H9 (cell line): ENCODE results near the gene KIAA1328. TPM values are rescaled to one million over a fixed set of nuclear protein-coding genes. Genes with fewer than 3 reads are reported as not detected.

Experiments used
- DNase-seq: peaks from one replicate; pipeline ENCODE4 v3.0.0-alpha.2; 2017
- H2AFZ ChIP-seq: one replicate; pipeline ENCODE4 v1.6.1; 2013; ENCODE audit warnings: mild to moderate bottlenecking, low read length, control low read depth, moderate library complexity
- H2AK5ac ChIP-seq: 2 replicates; pipeline ENCODE4 v1.6.1; 2013; ENCODE audit warnings: low read length, control low read depth, mixed read lengths; ENCODE audit not compliant: insufficient read length
- H2BK120ac ChIP-seq: one replicate; pipeline ENCODE4 v1.6.1; 2013; ENCODE audit warnings: low read depth, mild to moderate bottlenecking, low read length, control low read depth, inconsistent platforms; ENCODE audit not compliant: poor library complexity, severe bottlenecking
- H2BK12ac ChIP-seq: 2 replicates; pipeline ENCODE4 v1.6.1; 2013; ENCODE audit warnings: low read length, control low read depth, mixed read lengths, low read depth; ENCODE audit not compliant: insufficient read length
- H2BK15ac ChIP-seq: 2 replicates; pipeline ENCODE4 v1.6.1; 2013; ENCODE audit warnings: low read depth, low read length, control low read depth
- H2BK20ac ChIP-seq: one replicate; pipeline ENCODE4 v1.6.1; 2013; ENCODE audit warnings: low read depth, mild to moderate bottlenecking, low read length, control low read depth, inconsistent platforms; ENCODE audit not compliant: poor library complexity, severe bottlenecking
- H2BK5ac ChIP-seq: 2 replicates; pipeline ENCODE4 v1.6.1; 2013; ENCODE audit warnings: low read length, control low read depth, mixed read lengths; ENCODE audit not compliant: insufficient read length
- H3K14ac ChIP-seq: 2 replicates; pipeline ENCODE4 v1.6.1; 2013; ENCODE audit warnings: low read length, control low read depth; ENCODE audit not compliant: insufficient read depth
- H3K18ac ChIP-seq: 2 replicates; pipeline ENCODE4 v1.6.1; 2013; ENCODE audit warnings: low read depth, mild to moderate bottlenecking, mixed read lengths, low read length, control low read depth; ENCODE audit not compliant: insufficient read length
- H3K23ac ChIP-seq: 2 replicates; pipeline ENCODE4 v1.6.1; 2013; ENCODE audit warnings: low read length, control low read depth, mixed read lengths, low read depth; ENCODE audit not compliant: insufficient read length
- H3K23me2 ChIP-seq: 2 replicates; pipeline ENCODE4 v1.6.1; 2013; ENCODE audit warnings: low read depth, mild to moderate bottlenecking, mixed read lengths, low read length, control low read depth; ENCODE audit not compliant: insufficient read length, poor library complexity, severe bottlenecking
- H3K27ac ChIP-seq: 2 replicates; pipeline ENCODE4 v1.5.1; 2013; ENCODE audit warnings: low read length, control low read depth, mixed read lengths, low read depth; ENCODE audit not compliant: insufficient read length
- H3K27me3 ChIP-seq: 2 replicates; pipeline ENCODE4 v1.6.1; 2013; ENCODE audit warnings: low read length, control low read depth, inconsistent platforms; ENCODE audit not compliant: insufficient read depth
- H3K4ac ChIP-seq: 2 replicates; pipeline ENCODE4 v1.6.1; 2013; ENCODE audit warnings: low read depth, mild to moderate bottlenecking, control low read depth, inconsistent platforms, low read length, moderate library complexity
- H3K4me1 ChIP-seq: 2 replicates; pipeline ENCODE4 v1.6.1; 2013; ENCODE audit warnings: low read length, control low read depth, inconsistent platforms; ENCODE audit not compliant: insufficient read depth
- H3K4me2 ChIP-seq: 2 replicates; pipeline ENCODE4 v1.6.1; 2013; ENCODE audit warnings: low read length, control low read depth, mixed read lengths; ENCODE audit not compliant: insufficient read length, insufficient read depth
- H3K56ac ChIP-seq: 2 replicates; pipeline ENCODE4 v1.6.1; 2013; ENCODE audit warnings: low read depth, mild to moderate bottlenecking, mixed read lengths, low read length, control low read depth; ENCODE audit not compliant: insufficient read length
- H3K79me1 ChIP-seq: 2 replicates; pipeline ENCODE4 v1.6.1; 2013; ENCODE audit warnings: low read depth, mild to moderate bottlenecking, moderate library complexity, low read length, control low read depth, inconsistent platforms; ENCODE audit not compliant: insufficient read depth, poor library complexity, severe bottlenecking
- H3K79me2 ChIP-seq: 2 replicates; pipeline ENCODE4 v1.6.1; 2013; ENCODE audit warnings: low read length, control low read depth, inconsistent platforms; ENCODE audit not compliant: insufficient read depth
- H3K9ac ChIP-seq: 2 replicates; pipeline ENCODE4 v1.6.1; 2013; ENCODE audit warnings: low read length, control low read depth, mixed read lengths; ENCODE audit not compliant: insufficient read length; ENCODE audit errors: extremely low read depth
- H3K9me3 ChIP-seq: one replicate; pipeline ENCODE4 v1.6.1; 2013; ENCODE audit warnings: low read depth, low read length, inconsistent platforms; ENCODE audit not compliant: control insufficient read depth
- H3T11ph ChIP-seq: one replicate; pipeline ENCODE4 v1.6.1; 2013; ENCODE audit warnings: mild to moderate bottlenecking, low read length, control low read depth, inconsistent platforms
- H4K20me1 ChIP-seq: one replicate; pipeline ENCODE4 v1.6.1; 2013; ENCODE audit not compliant: control insufficient read depth, insufficient read length, insufficient read depth
- H4K5ac ChIP-seq: 2 replicates; pipeline ENCODE4 v1.6.1; 2013; ENCODE audit warnings: low read depth, mild to moderate bottlenecking, mixed read lengths, low read length, control low read depth; ENCODE audit not compliant: insufficient read length
- H4K8ac ChIP-seq: replicated peaks from 2 replicates; pipeline ENCODE4 v1.6.1; 2013; ENCODE audit warnings: low read length, control low read depth, mixed read lengths, low read depth; ENCODE audit not compliant: insufficient read length
- H4K91ac ChIP-seq: 2 replicates; pipeline ENCODE4 v1.6.1; 2013; ENCODE audit warnings: low read depth, mild to moderate bottlenecking, moderate library complexity, mixed read lengths, low read length, control low read depth; ENCODE audit not compliant: insufficient read length
- H3K27ac Mint-ChIP-seq, 3 experiments: 2 replicates in 2 of 3; 3 replicates in 1 of 3; pipeline ENCODE4 v1.8.0; 2020 to 2021; ENCODE audit warnings: mixed read lengths in 3 of 3, mild to moderate bottlenecking in 1 of 3, moderate library complexity in 1 of 3
- H3K27me3 Mint-ChIP-seq: 2 replicates; pipeline ENCODE4 v1.8.0; 2021; ENCODE audit warnings: low read depth, mild to moderate bottlenecking, moderate library complexity, mixed read lengths
- H3K36me3 Mint-ChIP-seq, 3 experiments: 2 replicates in 2 of 3; 3 replicates in 1 of 3; pipeline ENCODE4 v1.8.0; 2020 to 2021; ENCODE audit warnings: low read depth in 3 of 3, mixed read lengths in 3 of 3; ENCODE audit not compliant: insufficient read depth in 1 of 3
- H3K4me1 Mint-ChIP-seq, 2 experiments: 2 replicates each; pipeline ENCODE4 v1.8.0; 2020; ENCODE audit warnings: mixed read lengths in 2 of 2
- H3K4me3 Mint-ChIP-seq, 2 experiments: 2 replicates in 1 of 2; 3 replicates in 1 of 2; pipeline ENCODE4 v1.8.0; 2020 to 2021; ENCODE audit warnings: mild to moderate bottlenecking in 2 of 2, mixed read lengths in 2 of 2, moderate library complexity in 1 of 2
- H3K9me3 Mint-ChIP-seq, 2 experiments: 2 replicates in 1 of 2; 3 replicates in 1 of 2; pipeline ENCODE4 v1.8.0; 2020; ENCODE audit warnings: mild to moderate bottlenecking in 2 of 2, mixed read lengths in 2 of 2, moderate library complexity in 1 of 2
- WGBS: extraction: QIAGEN DNeasy Blood & Tissue Kit; methylation state at CpG from one replicate; pipeline ENCODE4 v1.1.7; 2013; ENCODE audit warnings: missing lambda C conversion rate, low lambda C conversion rate, mixed read lengths; ENCODE audit not compliant: insufficient read length; ENCODE audit errors: extremely low coverage; 5-methylcytosine and 5-hydroxymethylcytosine counted together
- total RNA-seq: library from RNA; stranded (reverse); gene quantifications from 2 replicates; pipeline ENCODE4 v1.2.1, GENCODE V29; 2021
- TF ChIP-seq, protein P1 (sequence below): fragments of 200-600 bp; sonication (generic); conservative IDR thresholded peaks from 3 replicates; pipeline ENCODE4 v1.8.0; 2021; ENCODE audit warnings: antibody characterized with exemption, mild to moderate bottlenecking

KIAA1328 gene
- total RNA-seq, 1 experiment from 2014 or later = 4.9 TPM

DNA sequence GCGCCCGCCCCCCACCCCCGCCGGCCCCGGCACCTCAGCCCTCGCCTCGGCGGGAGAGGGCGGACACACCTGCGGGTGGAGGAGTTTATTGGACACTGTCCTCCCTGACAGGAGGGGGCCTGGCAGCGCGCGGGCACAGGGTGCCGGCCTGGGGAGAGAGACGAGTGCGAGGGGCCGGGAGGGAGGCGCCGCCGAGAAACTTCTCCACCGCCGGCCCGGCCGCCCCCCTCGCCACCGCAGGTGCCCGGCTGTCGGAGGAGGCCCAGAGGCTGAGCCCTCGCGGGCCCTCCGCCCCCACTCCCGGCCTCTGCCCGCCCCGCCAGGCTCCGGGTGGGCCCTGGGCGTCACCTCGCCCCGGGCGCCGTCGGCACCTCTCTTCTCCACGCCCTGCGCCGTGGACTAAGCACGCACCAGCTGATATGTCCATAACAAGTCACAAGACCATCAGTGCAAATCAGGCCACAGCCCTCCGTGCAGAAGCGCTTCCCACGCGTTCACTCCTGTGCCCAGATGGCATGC lies 425.4 kb downstream of the KIAA1328 start:
- Histone ChIP-seq H4K91ac (no peak overlapping the region), H3K27me3 (peaks cover 12% of the 10 kb centered on the region), H3K4me1 (peaks cover 5% of the 10 kb centered on the region; the same call in 1 of the 2 replicates), H3K23ac (no peak overlapping the region), H4K20me1 (no peaks in the 10 kb centered on the region), H3K9me3 (no peaks in the 10 kb centered on the region), H3K4ac (no peak overlapping the region), H3K4me2 (peak overlapping the region; percentile 53), H2AFZ (no peak overlapping the region), H2BK120ac (no peak overlapping the region), H2BK5ac (no peak overlapping the region), H2BK15ac (no peak overlapping the region), H4K8ac (no peak overlapping the region), H3K27ac (no peak overlapping the region), H3K18ac (no peak overlapping the region), H3K79me1 (no peaks in the 10 kb centered on the region), H2AK5ac (no peak overlapping the region), H4K5ac (no peak overlapping the region), H3K56ac (no peak overlapping the region), H2BK20ac (no peak overlapping the region), H3K9ac (no peak overlapping the region), H2BK12ac (no peak overlapping the region), H3K79me2 (no peaks in the 10 kb centered on the region), H3K23me2 (peaks cover 7% of the 10 kb centered on the region), H3T11ph (no peak overlapping the region), H3K14ac (no peak overlapping the region)
- Mint-ChIP-seq H3K4me1 (peaks cover 14 to 24% of the 10 kb centered on the region in 2 experiments), H3K4me3 (peak overlapping the region; percentile 75 to 88), H3K27me3 (peaks cover 66% of the 10 kb centered on the region), H3K36me3 (peaks cover 0 to 2% (median 0%) of the 10 kb centered on the region in 3 experiments; a peak in 1 of 7 replicates), H3K27ac (no peak overlapping the region; a peak in 1 of 7 replicates), H3K9me3 (no peaks in the 10 kb centered on the region)
- no CpG with 5 or more reads among the region's 49 CpGs for WGBS
- no peak for DNase-seq
- TF ChIP-seq, protein P1, sequence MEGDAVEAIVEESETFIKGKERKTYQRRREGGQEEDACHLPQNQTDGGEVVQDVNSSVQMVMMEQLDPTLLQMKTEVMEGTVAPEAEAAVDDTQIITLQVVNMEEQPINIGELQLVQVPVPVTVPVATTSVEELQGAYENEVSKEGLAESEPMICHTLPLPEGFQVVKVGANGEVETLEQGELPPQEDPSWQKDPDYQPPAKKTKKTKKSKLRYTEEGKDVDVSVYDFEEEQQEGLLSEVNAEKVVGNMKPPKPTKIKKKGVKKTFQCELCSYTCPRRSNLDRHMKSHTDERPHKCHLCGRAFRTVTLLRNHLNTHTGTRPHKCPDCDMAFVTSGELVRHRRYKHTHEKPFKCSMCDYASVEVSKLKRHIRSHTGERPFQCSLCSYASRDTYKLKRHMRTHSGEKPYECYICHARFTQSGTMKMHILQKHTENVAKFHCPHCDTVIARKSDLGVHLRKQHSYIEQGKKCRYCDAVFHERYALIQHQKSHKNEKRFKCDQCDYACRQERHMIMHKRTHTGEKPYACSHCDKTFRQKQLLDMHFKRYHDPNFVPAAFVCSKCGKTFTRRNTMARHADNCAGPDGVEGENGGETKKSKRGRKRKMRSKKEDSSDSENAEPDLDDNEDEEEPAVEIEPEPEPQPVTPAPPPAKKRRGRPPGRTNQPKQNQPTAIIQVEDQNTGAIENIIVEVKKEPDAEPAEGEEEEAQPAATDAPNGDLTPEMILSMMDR = no peak
